Neuronal stem cell (in vitro differentiated cells): ENCODE measurements around the gene VANGL1.

Source experiments
- DNase-seq: peaks from one replicate; pipeline ENCODE4 v3.0.0-alpha.2; 2013; ENCODE audit warnings: low spot score
- H2AFZ ChIP-seq: one replicate; pipeline ENCODE4 v1.6.1; 2013; ENCODE audit warnings: mild to moderate bottlenecking, low read length, inconsistent platforms
- H2AK5ac ChIP-seq: 2 replicates; pipeline ENCODE4 v1.6.1; 2013; ENCODE audit warnings: low read depth, mild to moderate bottlenecking, inconsistent platforms, low read length, moderate library complexity, mixed read lengths
- H2BK120ac ChIP-seq: 2 replicates; pipeline ENCODE4 v1.6.1; 2013; ENCODE audit warnings: low read depth, mild to moderate bottlenecking, inconsistent platforms, low read length, moderate library complexity, mixed read lengths
- H2BK12ac ChIP-seq: one replicate; pipeline ENCODE4 v1.6.1; 2013; ENCODE audit warnings: low read length, inconsistent platforms
- H2BK15ac ChIP-seq: 2 replicates; pipeline ENCODE4 v1.6.1; 2013; ENCODE audit warnings: mild to moderate bottlenecking, low read length, inconsistent platforms, mixed read lengths
- H2BK5ac ChIP-seq: one replicate; pipeline ENCODE4 v1.6.1; 2013; ENCODE audit warnings: inconsistent platforms, mild to moderate bottlenecking, low read length, moderate library complexity
- H3K14ac ChIP-seq: one replicate; pipeline ENCODE4 v1.6.1; 2013; ENCODE audit warnings: low read length, inconsistent platforms
- H3K18ac ChIP-seq: 2 replicates; pipeline ENCODE4 v1.6.1; 2013; ENCODE audit warnings: low read length, inconsistent platforms
- H3K23ac ChIP-seq: 2 replicates; pipeline ENCODE4 v1.6.1; 2013; ENCODE audit warnings: low read depth, mild to moderate bottlenecking, mixed read lengths, low read length, inconsistent platforms; ENCODE audit not compliant: poor library complexity
- H3K27ac ChIP-seq: replicated peaks from 3 replicates; pipeline ENCODE4 v1.5.1; 2013; ENCODE audit warnings: low read length, inconsistent platforms
- H3K27me3 ChIP-seq, 3 experiments: 2 replicates each; pipeline ENCODE4 v1.6.1; 2013; ENCODE audit warnings: low read length in 3 of 3, mild to moderate bottlenecking in 2 of 3, inconsistent platforms in 1 of 3, low read depth in 1 of 3, mixed read lengths in 1 of 3, moderate library complexity in 1 of 3; ENCODE audit not compliant: control insufficient read depth in 3 of 3, insufficient read depth in 3 of 3
- H3K36me3 ChIP-seq, 2 donors: replicated peaks in 1 of 2; 2 replicates each; pipeline ENCODE4 v1.6.1; 2013; ENCODE audit warnings: low read length in 2 of 2; ENCODE audit not compliant: control insufficient read depth in 2 of 2, insufficient read depth in 2 of 2
- H3K4ac ChIP-seq: 2 replicates; pipeline ENCODE4 v1.6.1; 2013; ENCODE audit warnings: inconsistent platforms, mild to moderate bottlenecking, low read length, moderate library complexity
- H3K4me1 ChIP-seq, 2 donors: 1 replicate in 1 of 2; 2 replicates in 1 of 2; pipeline ENCODE4 v1.6.1; 2013; ENCODE audit warnings: low read length in 2 of 2, low read depth in 1 of 2; ENCODE audit not compliant: control insufficient read depth in 2 of 2, insufficient read depth in 1 of 2
- H3K4me2 ChIP-seq: one replicate; pipeline ENCODE4 v1.6.1; 2013; ENCODE audit warnings: mild to moderate bottlenecking, low read length, inconsistent platforms; ENCODE audit not compliant: insufficient read depth, poor library complexity, severe bottlenecking
- H3K4me3 ChIP-seq, 2 donors: 2 replicates each; pipeline ENCODE4 v1.5.1; 2013; ENCODE audit warnings: low read length in 2 of 2, mild to moderate bottlenecking in 2 of 2, inconsistent platforms in 1 of 2, moderate library complexity in 1 of 2
- H3K79me1 ChIP-seq: one replicate; pipeline ENCODE4 v1.6.1; 2013; ENCODE audit warnings: low read depth, mild to moderate bottlenecking, inconsistent platforms, low read length, moderate library complexity
- H3K9ac ChIP-seq: one replicate; pipeline ENCODE4 v1.6.1; 2013; ENCODE audit warnings: mild to moderate bottlenecking, low read depth, low read length, inconsistent platforms; ENCODE audit not compliant: poor library complexity
- H3K9me3 ChIP-seq, 2 donors: replicated peaks in 1 of 2; 2 replicates each; pipeline versions ENCODE3 to v1.6.1; 2013; ENCODE audit warnings: low read length in 2 of 2, mild to moderate bottlenecking in 2 of 2, inconsistent platforms in 1 of 2, low read depth in 1 of 2, mixed read lengths in 1 of 2, moderate library complexity in 1 of 2; ENCODE audit not compliant: control insufficient read depth in 2 of 2, insufficient read depth in 1 of 2
- H4K8ac ChIP-seq: one replicate; pipeline ENCODE4 v1.6.1; 2013; ENCODE audit warnings: low read depth, mild to moderate bottlenecking, inconsistent platforms, low read length, moderate library complexity
- H4K91ac ChIP-seq: one replicate; pipeline ENCODE4 v1.6.1; 2013; ENCODE audit warnings: low read length, low read depth, mild to moderate bottlenecking, inconsistent platforms; ENCODE audit not compliant: poor library complexity
- WGBS, 2 donors: extraction: QIAGEN DNeasy Blood & Tissue Kit; methylation state at CpG; one replicate each; pipeline ENCODE4 v1.1.7; 2013; ENCODE audit warnings: missing lambda C conversion rate in 2 of 2, mixed read lengths in 1 of 2; ENCODE audit not compliant: insufficient read length in 2 of 2, insufficient replicate concordance in 1 of 2; ENCODE audit errors: extremely low coverage in 2 of 2; 5-methylcytosine and 5-hydroxymethylcytosine counted together

Gene VANGL1

DNA sequence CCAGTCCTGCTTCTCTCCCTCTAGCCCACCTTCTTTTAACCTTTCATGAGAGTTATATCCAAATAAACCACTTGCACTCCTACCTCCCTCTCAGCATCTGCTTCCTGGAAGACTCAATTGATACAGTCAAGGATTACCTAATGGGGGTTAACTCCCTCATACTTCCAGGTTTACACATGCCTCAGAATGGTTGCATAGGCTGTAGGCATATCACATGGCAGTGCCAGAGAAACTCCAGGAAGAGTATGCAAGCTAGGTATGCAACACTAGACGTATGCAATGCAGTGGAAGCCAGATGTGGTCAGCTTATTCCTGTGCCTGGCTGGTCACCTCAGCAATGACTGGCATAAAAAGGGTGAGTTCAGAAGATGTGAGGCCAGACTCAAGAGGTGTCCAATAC, 32.7 kb upstream of the VANGL1 start:
- H2BK12ac ChIP-seq = no peak overlapping the region
- no peaks in the 10 kb centered on the region for H3K36me3 ChIP-seq
- no peak overlapping the region for H3K9ac ChIP-seq
- no peak overlapping the region for H4K8ac ChIP-seq
- no peak overlapping the region for H3K4ac ChIP-seq
- no peak overlapping the region for H2AFZ ChIP-seq
- H3K23ac ChIP-seq = no peak overlapping the region
- DNase-seq = no peak
- no peak overlapping the region for H3K14ac ChIP-seq
- no peak overlapping the region for H2BK5ac ChIP-seq
- peaks cover 0 to 6% of the 10 kb centered on the region in 2 donors for H3K9me3 ChIP-seq
- no peaks in the 10 kb centered on the region for H3K4me1 ChIP-seq
- no peaks in the 10 kb centered on the region for H3K79me1 ChIP-seq
- no peaks in the 10 kb centered on the region for H3K27me3 ChIP-seq
- H3K4me3 ChIP-seq = no peak overlapping the region
- no peak overlapping the region for H2BK15ac ChIP-seq
- H2AK5ac ChIP-seq = no peak overlapping the region
- no CpG with 5 or more reads among the region's 1 CpG for WGBS, 2 donors
- H3K4me2 ChIP-seq = no peak overlapping the region
- H2BK120ac ChIP-seq = no peak overlapping the region
- H3K18ac ChIP-seq = no peak overlapping the region
- H3K27ac ChIP-seq = no peak overlapping the region
- H4K91ac ChIP-seq = no peak overlapping the region

DNA sequence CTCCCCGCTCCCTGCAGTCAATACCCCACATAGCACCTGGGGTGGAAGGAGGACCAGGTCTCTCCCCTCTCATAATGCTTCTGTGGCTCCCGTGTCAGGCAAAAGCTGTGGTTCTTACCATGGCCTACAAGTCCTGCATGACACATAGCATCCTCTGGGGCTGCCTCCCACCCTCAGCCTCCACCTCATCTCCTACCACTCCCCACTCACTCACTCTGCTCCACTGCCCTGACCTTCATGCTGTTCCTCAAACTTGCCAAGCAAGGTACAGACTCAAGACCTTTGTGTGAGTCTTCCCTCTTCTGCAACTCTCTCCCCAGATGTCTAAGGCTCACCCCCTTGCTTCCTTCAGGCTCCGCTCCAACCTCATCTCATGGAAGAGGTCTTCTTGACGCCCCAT, 28.0 kb upstream of the VANGL1 start:
- no peak overlapping the region for H2BK120ac ChIP-seq
- no peak overlapping the region for H3K27ac ChIP-seq
- no peak overlapping the region for H2BK5ac ChIP-seq
- peaks cover 0 to 5% of the 10 kb centered on the region in 2 donors for H3K9me3 ChIP-seq
- H3K4me3 ChIP-seq = no peak overlapping the region
- H3K14ac ChIP-seq = no peak overlapping the region
- H4K8ac ChIP-seq = no peak overlapping the region
- H3K27me3 ChIP-seq = peaks cover 0 to 3% (median 0%) of the 10 kb centered on the region in 3 experiments
- H3K79me1 ChIP-seq = no peaks in the 10 kb centered on the region
- H3K36me3 ChIP-seq = no peaks in the 10 kb centered on the region
- no peak overlapping the region for H3K4me2 ChIP-seq
- no peak overlapping the region for H3K4ac ChIP-seq
- no peak overlapping the region for H4K91ac ChIP-seq
- H3K4me1 ChIP-seq = no peaks in the 10 kb centered on the region
- no peak overlapping the region for H2AFZ ChIP-seq
- H3K23ac ChIP-seq = no peak overlapping the region
- H2BK15ac ChIP-seq = no peak overlapping the region
- no peak overlapping the region for H2BK12ac ChIP-seq
- H3K18ac ChIP-seq = peak overlapping the region; percentile 50
- no peak overlapping the region for H2AK5ac ChIP-seq
- DNase-seq = no peak
- no CpG with 5 or more reads among the region's 4 CpGs for WGBS, 2 donors
- no peak overlapping the region for H3K9ac ChIP-seq

DNA sequence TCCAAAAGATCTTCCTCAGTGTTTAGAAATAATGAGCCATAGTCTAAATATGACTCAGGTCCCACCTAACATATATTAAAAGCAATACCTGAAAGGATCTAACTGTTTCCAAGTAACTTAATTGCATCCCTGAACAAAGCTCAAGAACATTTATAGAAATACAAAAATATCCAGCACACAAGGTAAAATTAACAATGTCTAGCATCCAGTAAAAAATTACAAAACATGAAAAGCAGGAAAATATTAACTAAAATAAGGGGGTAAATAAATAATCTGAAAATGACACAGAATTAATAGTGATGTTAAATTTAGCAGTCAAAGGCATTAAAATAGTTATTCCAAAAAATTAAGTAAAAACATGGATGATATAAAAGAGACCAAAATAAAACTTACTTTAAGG, 21.3 kb upstream of the VANGL1 start:
- Histone ChIP-seq H3K36me3 (no peaks in the 10 kb centered on the region), H3K27me3 (no peaks in the 10 kb centered on the region), H2BK12ac (no peak overlapping the region), H3K14ac (no peak overlapping the region), H2BK5ac (no peak overlapping the region), H4K8ac (no peak overlapping the region), H3K4me2 (no peak overlapping the region), H3K18ac (no peak overlapping the region), H3K4me3 (no peak overlapping the region), H3K4me1 (no peaks in the 10 kb centered on the region), H2AFZ (no peak overlapping the region), H2BK120ac (no peak overlapping the region), H3K4ac (no peak overlapping the region), H3K23ac (no peak overlapping the region), H4K91ac (no peak overlapping the region), H3K79me1 (no peaks in the 10 kb centered on the region), H2AK5ac (no peak overlapping the region), H3K9ac (no peak overlapping the region), H3K9me3 (peaks cover 0 to 8% of the 10 kb centered on the region in 2 donors), H3K27ac (no peak overlapping the region), H2BK15ac (no peak overlapping the region)
- DNase-seq = no peak

DNA sequence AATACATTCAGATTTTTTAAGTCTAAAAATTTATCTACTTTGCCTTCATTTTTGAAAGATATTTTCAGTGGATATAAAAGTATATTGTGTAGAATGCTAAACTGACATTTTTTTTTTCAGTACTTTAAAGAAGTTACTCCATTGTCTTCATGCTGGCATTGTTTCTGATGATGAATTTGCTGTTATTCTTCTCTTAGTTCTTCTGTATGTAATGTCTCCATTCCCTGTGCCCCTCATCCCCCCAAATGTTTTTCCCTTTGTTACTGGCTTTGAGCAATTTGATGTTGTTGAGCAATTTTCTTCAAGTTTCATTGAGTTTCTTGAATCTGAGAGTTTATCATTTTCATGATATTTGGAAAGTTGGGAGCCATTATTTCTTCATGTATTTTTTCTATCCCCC, 20.8 kb upstream of the VANGL1 start:
- Histone ChIP-seq H3K27ac (no peak overlapping the region), H3K18ac (no peak overlapping the region), H2AFZ (no peak overlapping the region), H3K27me3 (no peaks in the 10 kb centered on the region), H3K4ac (no peak overlapping the region), H3K4me3 (no peak overlapping the region), H4K8ac (no peak overlapping the region), H2BK15ac (no peak overlapping the region), H2BK5ac (no peak overlapping the region), H3K4me1 (no peaks in the 10 kb centered on the region), H4K91ac (no peak overlapping the region), H3K23ac (no peak overlapping the region), H3K14ac (no peak overlapping the region), H3K79me1 (no peaks in the 10 kb centered on the region), H3K9me3 (peaks cover 0 to 8% of the 10 kb centered on the region in 2 donors), H3K9ac (no peak overlapping the region), H2AK5ac (no peak overlapping the region), H2BK12ac (no peak overlapping the region), H2BK120ac (no peak overlapping the region), H3K36me3 (no peaks in the 10 kb centered on the region), H3K4me2 (no peak overlapping the region)
- no peak for DNase-seq
